ENCODE results near the gene SLC50A1. TPM values are rescaled to one million over a fixed set of nuclear protein-coding genes. Genes with fewer than 3 reads are reported as not detected.
A peak's percentile ranks its signal among the peaks of the same experiment; 100 is the strongest.

Gene SLC50A1, protein sequence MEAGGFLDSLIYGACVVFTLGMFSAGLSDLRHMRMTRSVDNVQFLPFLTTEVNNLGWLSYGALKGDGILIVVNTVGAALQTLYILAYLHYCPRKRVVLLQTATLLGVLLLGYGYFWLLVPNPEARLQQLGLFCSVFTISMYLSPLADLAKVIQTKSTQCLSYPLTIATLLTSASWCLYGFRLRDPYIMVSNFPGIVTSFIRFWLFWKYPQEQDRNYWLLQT
- 43.9 TPM for total RNA-seq (ENCODE audit: unreplicated experiment)
- long read RNA-seq, partial matches to known transcripts: 8 of 20 reads
- long read RNA-seq, other reads (novel, unspliced or antisense): 7 of 20 reads

DNA sequence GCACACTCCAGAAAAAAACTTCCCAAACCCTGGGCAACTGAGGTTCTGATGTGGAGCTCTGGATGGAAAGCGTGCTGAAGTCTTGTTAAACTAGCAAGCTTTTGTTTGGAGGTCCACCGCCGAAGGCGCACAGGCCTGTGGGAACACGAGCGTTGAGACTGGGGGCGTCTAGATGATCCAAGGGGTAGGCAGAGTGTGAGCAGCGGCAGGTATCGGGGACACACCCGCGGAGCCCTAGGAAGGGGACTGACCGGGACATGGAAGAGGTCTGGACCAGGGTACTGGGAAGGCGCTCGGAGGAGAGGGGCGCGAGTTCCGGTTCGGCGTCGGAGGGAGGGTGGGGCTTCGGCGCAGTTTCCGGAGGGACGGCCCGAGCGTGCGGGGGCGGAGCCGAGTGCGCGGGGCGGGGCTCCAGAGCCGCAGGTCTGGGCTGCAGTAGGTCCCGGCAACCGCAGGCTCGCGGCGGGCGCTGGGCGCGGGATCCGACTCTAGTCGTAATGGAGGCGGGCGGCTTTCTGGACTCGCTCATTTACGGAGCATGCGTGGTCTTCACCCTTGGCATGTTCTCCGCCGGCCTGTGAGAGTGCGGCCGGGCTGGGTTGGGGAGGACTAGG lies at the start of gene SLC50A1:
Gene SLC50A1, plus strand, starts transcription at position 438 of the 614 bp plus-strand sequence. Its CDS starts 60 bp downstream, at position 498.
- TF ChIP-seq CTCF (IDR thresholded peaks at IDR 0.05; ENCODE audit: unreplicated experiment): no peak
- peak within 1 kb of the TSS; percentile 98 for H3K27ac Mint-ChIP-seq (ENCODE audit: unreplicated experiment)
- peaks cover 53% of the 10 kb centered on the region for H3K36me3 Mint-ChIP-seq (ENCODE audit: low read depth, unreplicated experiment)
- H3K9me3 Mint-ChIP-seq (ENCODE audit: unreplicated experiment): no peaks in the 10 kb centered on the region
- H3K27me3 Mint-ChIP-seq (ENCODE audit: unreplicated experiment): peaks cover 16% of the 10 kb centered on the region
- peak; percentile 97 for DNase-seq (ENCODE audit: low spot score)
- peak within 1 kb of the TSS; percentile 88 for H3K4me3 Mint-ChIP-seq (ENCODE audit: unreplicated experiment)
- peaks cover 68% of the 10 kb centered on the region for H3K4me1 Mint-ChIP-seq (ENCODE audit: unreplicated experiment)

GRCh38 chr1:155086128-155086741 lies 49.4 kb upstream of the SLC50A1 start:
- H3K4me3 Mint-ChIP-seq (ENCODE audit: unreplicated experiment): no peak overlapping the region
- peak; percentile 99 for TF ChIP-seq CTCF (IDR thresholded peaks at IDR 0.05; ENCODE audit: unreplicated experiment)
- peaks cover 24% of the 10 kb centered on the region for H3K4me1 Mint-ChIP-seq (ENCODE audit: unreplicated experiment)
- peaks cover 13% of the 10 kb centered on the region for H3K36me3 Mint-ChIP-seq (ENCODE audit: low read depth, unreplicated experiment)
- no peaks in the 10 kb centered on the region for H3K9me3 Mint-ChIP-seq (ENCODE audit: unreplicated experiment)
- DNase-seq (ENCODE audit: low spot score): peak; percentile 82
- H3K27me3 Mint-ChIP-seq (ENCODE audit: unreplicated experiment): peaks cover 26% of the 10 kb centered on the region
- H3K27ac Mint-ChIP-seq (ENCODE audit: unreplicated experiment): no peak overlapping the region

DNA sequence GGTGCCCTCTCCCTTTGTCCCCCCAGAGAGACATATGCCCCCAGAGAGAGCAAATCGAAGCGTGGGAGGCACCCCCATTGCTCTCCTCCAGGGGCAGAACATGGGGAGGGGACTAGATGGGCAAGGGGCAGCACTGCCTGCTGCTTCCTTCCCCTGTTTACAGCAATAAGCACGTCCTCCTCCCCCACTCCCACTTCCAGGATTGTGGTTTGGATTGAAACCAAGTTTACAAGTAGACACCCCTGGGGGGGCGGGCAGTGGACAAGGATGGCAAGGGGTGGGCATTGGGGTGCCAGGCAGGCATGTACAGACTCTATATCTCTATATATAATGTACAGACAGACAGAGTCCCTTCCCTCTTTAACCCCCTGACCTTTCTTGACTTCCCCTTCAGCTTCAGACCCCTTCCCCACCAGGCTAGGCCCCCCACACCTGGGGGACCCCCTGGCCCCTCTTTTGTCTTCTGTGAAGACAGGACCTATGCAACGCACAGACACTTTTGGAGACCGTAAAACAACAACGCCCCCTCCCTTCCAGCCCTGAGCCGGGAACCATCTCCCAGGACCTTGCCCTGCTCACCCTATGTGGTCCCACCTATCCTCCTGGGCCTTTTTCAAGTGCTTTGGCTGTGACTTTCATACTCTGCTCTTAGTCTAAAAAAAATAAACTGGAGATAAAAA lies 48.7 kb upstream of the SLC50A1 start:
- Mint-ChIP-seq H3K4me3 (ENCODE audit: unreplicated experiment) (peak overlapping the region; percentile 70), H3K36me3 (ENCODE audit: low read depth, unreplicated experiment) (peaks cover 9% of the 10 kb centered on the region), H3K9me3 (ENCODE audit: unreplicated experiment) (no peaks in the 10 kb centered on the region), H3K27me3 (ENCODE audit: unreplicated experiment) (peaks cover 22% of the 10 kb centered on the region), H3K4me1 (ENCODE audit: unreplicated experiment) (peaks cover 20% of the 10 kb centered on the region), H3K27ac (ENCODE audit: unreplicated experiment) (no peak overlapping the region)
- DNase-seq (ENCODE audit: low spot score): no peak
- TF ChIP-seq CTCF (IDR thresholded peaks at IDR 0.05; ENCODE audit: unreplicated experiment): no peak

GRCh38 chr1:155091071-155092051 lies 44.3 kb upstream of the SLC50A1 start:
- Mint-ChIP-seq H3K27ac (ENCODE audit: unreplicated experiment) (no peak overlapping the region), H3K4me1 (ENCODE audit: unreplicated experiment) (peaks cover 32% of the 10 kb centered on the region), H3K4me3 (ENCODE audit: unreplicated experiment) (peak overlapping the region; percentile 29), H3K9me3 (ENCODE audit: unreplicated experiment) (no peaks in the 10 kb centered on the region), H3K36me3 (ENCODE audit: low read depth, unreplicated experiment) (peaks cover 14% of the 10 kb centered on the region), H3K27me3 (ENCODE audit: unreplicated experiment) (peaks cover 15% of the 10 kb centered on the region)
- DNase-seq (ENCODE audit: low spot score): peak; percentile 95
- TF ChIP-seq CTCF (IDR thresholded peaks at IDR 0.05; ENCODE audit: unreplicated experiment): peak; percentile 99

Measured in endothelial cell (in vitro differentiated cells).